ENCODE results near the gene CGNL1. TPM values are rescaled to one million over a fixed set of nuclear protein-coding genes. Genes with fewer than 3 reads are reported as not detected.

Gene CGNL1
- total RNA-seq, 1 experiment from 2014 or later: 3.3 TPM

DNA sequence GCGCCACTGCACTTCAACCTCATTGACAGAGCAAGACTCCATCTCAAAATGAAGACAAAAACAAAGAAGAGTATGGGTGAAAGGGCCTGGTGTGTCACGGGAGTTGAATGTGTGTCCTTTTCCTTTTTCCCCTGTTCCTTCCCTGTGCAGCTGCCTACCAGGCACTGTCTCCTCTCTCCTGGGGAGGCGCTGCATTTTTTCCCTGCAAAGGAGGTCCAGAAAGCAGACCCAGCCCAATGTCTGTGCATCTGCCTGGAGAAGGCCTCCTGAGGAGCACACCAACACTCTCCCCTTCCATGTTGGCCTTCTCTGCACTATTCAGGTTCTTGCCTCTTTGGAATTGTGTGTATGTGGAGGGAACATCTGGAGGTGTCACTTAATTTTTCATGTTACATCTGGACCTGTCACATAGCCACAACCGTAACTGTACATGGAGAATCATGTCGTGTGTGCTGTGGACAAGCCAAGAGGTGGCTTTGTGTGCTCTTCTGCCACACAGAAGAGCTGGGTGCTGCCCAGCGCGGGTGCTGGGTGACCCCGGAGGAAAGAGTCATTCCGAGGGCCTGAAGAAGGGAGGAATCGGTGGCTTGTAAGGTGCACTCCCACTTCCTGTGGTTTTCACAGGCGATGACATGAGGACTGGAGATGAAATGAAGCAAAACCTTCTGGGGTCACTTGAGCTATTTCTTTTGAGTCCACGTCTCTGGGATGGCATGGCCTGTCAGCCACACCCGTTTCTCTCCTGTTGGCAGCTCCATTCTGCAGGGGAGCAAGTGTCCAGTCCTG lies 46.5 kb upstream of the CGNL1 start:
- Mint-ChIP-seq H3K4me1 (ENCODE audit: low read depth, unreplicated experiment) (peaks cover 11% of the 10 kb centered on the region), H3K36me3 (ENCODE audit: insufficient read depth, unreplicated experiment) (peaks cover 10% of the 10 kb centered on the region), H3K27ac (ENCODE audit: unreplicated experiment) (no peak overlapping the region), H3K9me3 (ENCODE audit: low read depth, unreplicated experiment) (no peaks in the 10 kb centered on the region), H3K4me3 (ENCODE audit: low read depth, unreplicated experiment) (no peak overlapping the region), H3K27me3 (ENCODE audit: unreplicated experiment) (peaks cover 34% of the 10 kb centered on the region)
- DNase-seq: no peak
- CTCF ChIA-PET: no interaction called here
- BruUV-seq (replicated peaks): no TSS peak
- TF ChIP-seq, protein P1, sequence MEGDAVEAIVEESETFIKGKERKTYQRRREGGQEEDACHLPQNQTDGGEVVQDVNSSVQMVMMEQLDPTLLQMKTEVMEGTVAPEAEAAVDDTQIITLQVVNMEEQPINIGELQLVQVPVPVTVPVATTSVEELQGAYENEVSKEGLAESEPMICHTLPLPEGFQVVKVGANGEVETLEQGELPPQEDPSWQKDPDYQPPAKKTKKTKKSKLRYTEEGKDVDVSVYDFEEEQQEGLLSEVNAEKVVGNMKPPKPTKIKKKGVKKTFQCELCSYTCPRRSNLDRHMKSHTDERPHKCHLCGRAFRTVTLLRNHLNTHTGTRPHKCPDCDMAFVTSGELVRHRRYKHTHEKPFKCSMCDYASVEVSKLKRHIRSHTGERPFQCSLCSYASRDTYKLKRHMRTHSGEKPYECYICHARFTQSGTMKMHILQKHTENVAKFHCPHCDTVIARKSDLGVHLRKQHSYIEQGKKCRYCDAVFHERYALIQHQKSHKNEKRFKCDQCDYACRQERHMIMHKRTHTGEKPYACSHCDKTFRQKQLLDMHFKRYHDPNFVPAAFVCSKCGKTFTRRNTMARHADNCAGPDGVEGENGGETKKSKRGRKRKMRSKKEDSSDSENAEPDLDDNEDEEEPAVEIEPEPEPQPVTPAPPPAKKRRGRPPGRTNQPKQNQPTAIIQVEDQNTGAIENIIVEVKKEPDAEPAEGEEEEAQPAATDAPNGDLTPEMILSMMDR (IDR thresholded peaks at IDR 0.05; ENCODE audit: unreplicated experiment): no peak
- intact Hi-C loops (cut with micrococcal nuclease; ENCODE audit: unreplicated experiment): loop anchor here (10.0 kb wide), 2 partner anchors 505 to 835 kb away; no protein-coding TSS in a partner anchor

DNA sequence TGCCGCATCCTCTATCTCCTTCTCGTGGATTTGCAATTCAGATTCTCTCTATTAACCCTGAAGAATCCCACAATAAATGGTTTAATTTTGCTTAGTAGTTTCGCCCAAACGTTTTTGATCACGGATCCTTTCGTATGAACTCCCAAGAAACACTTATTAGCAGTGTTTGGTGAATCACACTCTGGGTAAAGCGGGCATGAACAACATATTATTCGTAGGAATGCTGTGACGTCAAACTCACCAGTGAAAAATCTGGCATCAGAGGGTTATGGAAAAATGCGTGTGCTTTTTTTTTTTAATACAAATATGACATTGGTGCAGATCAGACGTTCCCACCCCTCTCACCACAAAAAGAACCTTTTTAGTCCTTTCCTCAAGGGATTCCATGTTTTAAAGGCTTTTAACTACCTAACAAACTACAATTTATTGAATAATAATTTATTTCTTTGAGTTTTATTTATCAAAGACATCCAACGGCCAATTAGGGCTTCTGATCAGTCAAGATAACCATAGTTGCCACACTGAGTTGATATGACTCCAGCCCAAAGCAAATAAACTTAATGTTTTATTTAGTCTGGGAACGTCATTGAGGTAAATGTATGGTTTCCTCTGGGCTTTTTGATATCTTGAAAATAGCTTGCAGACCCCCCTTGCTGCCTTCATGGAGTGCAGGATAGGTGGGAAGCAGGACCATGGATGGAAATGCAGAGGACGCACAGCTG lies 45.5 kb upstream of the CGNL1 start:
- CTCF ChIA-PET: no interaction called here
- no peak for DNase-seq
- H3K36me3 Mint-ChIP-seq (ENCODE audit: insufficient read depth, unreplicated experiment): peaks cover 8% of the 10 kb centered on the region
- H3K9me3 Mint-ChIP-seq (ENCODE audit: low read depth, unreplicated experiment): no peaks in the 10 kb centered on the region
- TF ChIP-seq, protein P1 (IDR thresholded peaks at IDR 0.05; ENCODE audit: unreplicated experiment): no peak
- no peak overlapping the region for H3K4me3 Mint-ChIP-seq (ENCODE audit: low read depth, unreplicated experiment)
- no TSS peak for BruUV-seq (replicated peaks)
- intact Hi-C loops (cut with micrococcal nuclease; ENCODE audit: unreplicated experiment): loop anchor here (10.0 kb wide), 2 partner anchors 506 to 836 kb away; no protein-coding TSS in a partner anchor
- no peak overlapping the region for H3K27ac Mint-ChIP-seq (ENCODE audit: unreplicated experiment)
- peaks cover 34% of the 10 kb centered on the region for H3K27me3 Mint-ChIP-seq (ENCODE audit: unreplicated experiment)
- peaks cover 21% of the 10 kb centered on the region for H3K4me1 Mint-ChIP-seq (ENCODE audit: low read depth, unreplicated experiment)

DNA sequence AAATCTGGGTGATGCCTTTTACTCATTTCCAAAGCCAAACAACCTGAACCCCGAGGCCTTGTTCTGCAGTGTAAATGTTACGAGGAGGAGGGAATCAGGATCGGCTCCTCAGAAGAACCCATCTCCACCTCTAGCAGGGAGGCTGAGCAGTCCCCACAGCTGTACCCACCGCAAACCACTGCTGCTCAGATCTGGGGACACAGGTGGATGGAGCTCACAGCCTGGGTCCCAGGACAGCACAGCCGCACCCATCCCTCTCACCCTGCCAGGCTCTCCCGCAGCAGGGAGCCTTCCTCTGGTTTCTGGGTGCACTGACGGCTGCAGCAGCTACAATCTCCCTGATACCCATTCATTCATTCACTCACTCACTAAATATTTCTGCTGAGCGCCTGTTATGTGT lies 44.0 kb upstream of the CGNL1 start:
- Mint-ChIP-seq H3K27me3 (ENCODE audit: unreplicated experiment) (peaks cover 30% of the 10 kb centered on the region), H3K4me3 (ENCODE audit: low read depth, unreplicated experiment) (no peak overlapping the region), H3K4me1 (ENCODE audit: low read depth, unreplicated experiment) (peaks cover 30% of the 10 kb centered on the region), H3K36me3 (ENCODE audit: insufficient read depth, unreplicated experiment) (peaks cover 6% of the 10 kb centered on the region), H3K27ac (ENCODE audit: unreplicated experiment) (no peak overlapping the region), H3K9me3 (ENCODE audit: low read depth, unreplicated experiment) (no peaks in the 10 kb centered on the region)
- DNase-seq: no peak
- intact Hi-C loops (cut with micrococcal nuclease; ENCODE audit: unreplicated experiment): loop anchor here (10.0 kb wide), 2 partner anchors 508 to 838 kb away; no protein-coding TSS in a partner anchor
- no TSS peak for BruUV-seq (replicated peaks)
- TF ChIP-seq, protein P1 (IDR thresholded peaks at IDR 0.05; ENCODE audit: unreplicated experiment): no peak
- CTCF ChIA-PET: interaction anchor here (1.0 kb wide), 1 partner anchor 867 kb away, joined by 3 read pairs; the partner anchor contains the start of gene MNS1

DNA sequence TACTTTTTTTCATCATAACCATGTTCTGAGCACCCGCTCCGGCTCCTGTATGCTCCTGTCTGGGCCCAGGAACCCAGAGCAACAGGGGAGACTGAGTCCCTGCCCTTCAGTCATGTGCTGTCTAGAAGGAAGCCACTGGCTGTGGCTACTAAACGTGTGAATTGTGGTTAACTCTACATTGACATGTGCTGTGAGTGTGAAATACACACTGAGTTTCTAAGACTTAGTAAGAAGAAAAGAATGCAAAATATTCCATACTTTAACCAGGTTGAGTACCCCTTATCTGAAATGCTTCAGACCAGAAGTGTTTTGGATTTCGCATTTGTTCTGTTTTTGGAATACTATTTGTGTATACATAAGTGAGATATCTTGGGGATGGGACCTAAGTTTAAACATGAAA lies 42.8 kb upstream of the CGNL1 start:
- no peak for DNase-seq
- H3K4me3 Mint-ChIP-seq (ENCODE audit: low read depth, unreplicated experiment): no peak overlapping the region
- H3K36me3 Mint-ChIP-seq (ENCODE audit: insufficient read depth, unreplicated experiment): peaks cover 6% of the 10 kb centered on the region
- TF ChIP-seq, protein P1 (IDR thresholded peaks at IDR 0.05; ENCODE audit: unreplicated experiment): no peak
- H3K27me3 Mint-ChIP-seq (ENCODE audit: unreplicated experiment): peaks cover 19% of the 10 kb centered on the region
- H3K27ac Mint-ChIP-seq (ENCODE audit: unreplicated experiment): no peak overlapping the region
- CTCF ChIA-PET: interaction anchor here (1.3 kb wide), 1 partner anchor 195 kb away, joined by 4 read pairs; no protein-coding TSS in a partner anchor
- H3K9me3 Mint-ChIP-seq (ENCODE audit: low read depth, unreplicated experiment): no peaks in the 10 kb centered on the region
- BruUV-seq (replicated peaks): no TSS peak
- intact Hi-C loops (cut with micrococcal nuclease; ENCODE audit: unreplicated experiment): loop anchor here (10.0 kb wide), 2 partner anchors 509 to 839 kb away; no protein-coding TSS in a partner anchor
- peaks cover 40% of the 10 kb centered on the region for H3K4me1 Mint-ChIP-seq (ENCODE audit: low read depth, unreplicated experiment)
